Thoracic aorta (tissue), 2 donors: ENCODE results near the gene CREB3L1. TPM values are rescaled to one million over a fixed set of nuclear protein-coding genes. Genes with fewer than 3 reads are reported as not detected.

Experiments
- ATAC-seq: fragments of 150-250 bp; one replicate; pipeline ENCODE4 v1.8.0; 2017; ENCODE audit warnings: low read depth; ENCODE audit not compliant: insufficient number of reproducible peaks, low FRiP score
- DNase-seq: peaks from one replicate; pipeline ENCODE4 v3.0.0-alpha.2; 2020; ENCODE audit warnings: low spot score
- H3K27ac ChIP-seq, 2 donors: fragments of 200-600 bp; sonication (generic); 1 replicate in 1 of 2; 2 replicates in 1 of 2; pipeline ENCODE4 v1.5.1; 2016; ENCODE audit warnings: mild to moderate bottlenecking in 2 of 2, moderate library complexity in 2 of 2
- H3K27me3 ChIP-seq: fragments of 200-600 bp; sonication (generic); replicated peaks from 2 replicates; pipeline ENCODE4 v1.6.0; 2016; ENCODE audit warnings: mild to moderate bottlenecking; ENCODE audit not compliant: insufficient read depth
- H3K36me3 ChIP-seq: fragments of 200-600 bp; sonication (generic); one replicate; pipeline ENCODE4 v1.5.1; 2016
- H3K4me1 ChIP-seq, 2 donors: fragments of 200-600 bp; sonication (generic); 1 replicate in 1 of 2; 2 replicates in 1 of 2; pipeline versions ENCODE4 v1.5.1 to v1.6.0; 2016; ENCODE audit warnings: low read depth in 2 of 2, mild to moderate bottlenecking in 1 of 2; ENCODE audit not compliant: control insufficient read depth in 1 of 2
- H3K4me3 ChIP-seq: fragments of 200-600 bp; sonication (generic); 2 replicates; pipeline ENCODE4 v1.5.1; 2016; ENCODE audit warnings: mild to moderate bottlenecking
- H3K9me3 ChIP-seq: fragments of 200-600 bp; sonication (generic); 2 replicates; pipeline ENCODE4 v1.5.1; 2016
- CTCF ChIP-seq: fragments of 200-600 bp; sonication (generic); IDR thresholded peaks from one replicate; pipeline ENCODE4 v1.5.1; 2019; ENCODE audit warnings: antibody characterized with exemption
- total RNA-seq, 2 donors: library from RNA; depleted of rRNA; stranded (reverse); fragments of >200 nt; gene quantifications; one replicate each; pipeline versions ENCODE4 v1.1.0 to v1.2.3, GENCODE V29; 2016

The CREB3L1 gene
- total RNA-seq, 2 donors from 2014 or later = 3.0 to 7.6 TPM

- DNase-seq = no peak
- no peak for ATAC-seq
- no peaks in the 10 kb centered on the region for H3K36me3 ChIP-seq
- H3K27ac ChIP-seq = no peak overlapping the region
- no peak overlapping the region for H3K4me3 ChIP-seq
- TF ChIP-seq CTCF = no peak
- peaks cover 0 to 18% of the 10 kb centered on the region in 2 donors for H3K4me1 ChIP-seq
- H3K9me3 ChIP-seq = no peaks in the 10 kb centered on the region
- no peaks in the 10 kb centered on the region for H3K27me3 ChIP-seq
Observed at GRCh38 chr11:46342239-46342638, 64.8 kb downstream of the CREB3L1 start.

- no peak overlapping the region for H3K27ac ChIP-seq
Observed at GRCh38 chr11:46343520-46343919, 66.1 kb downstream of the CREB3L1 start.

GRCh38 chr11:46345131-46345597 is 67.7 kb downstream of the CREB3L1 start:
- no peaks in the 10 kb centered on the region for H3K9me3 ChIP-seq
- H3K4me1 ChIP-seq = peaks cover 13 to 21% of the 10 kb centered on the region in 2 donors
- peak overlapping the region; percentile 62 for H3K4me3 ChIP-seq
- no peak for TF ChIP-seq CTCF
- H3K36me3 ChIP-seq = no peaks in the 10 kb centered on the region
- no peaks in the 10 kb centered on the region for H3K27me3 ChIP-seq
- H3K27ac ChIP-seq = peak overlapping the region in 1 of 2 donors; percentile 44
- DNase-seq = no peak
- no peak for ATAC-seq

More at GRCh38 chr11:46343520-46343919, 66.1 kb downstream of the CREB3L1 start:
- Histone ChIP-seq H3K27me3 (no peaks in the 10 kb centered on the region), H3K36me3 (no peaks in the 10 kb centered on the region), H3K4me3 (no peak overlapping the region), H3K9me3 (no peaks in the 10 kb centered on the region), H3K4me1 (peaks cover 5 to 22% of the 10 kb centered on the region in 2 donors)
- ATAC-seq (no peak), DNase-seq (no peak)
- TF ChIP-seq CTCF = no peak

GRCh38 chr11:46345881-46346484 is 68.5 kb downstream of the CREB3L1 start:
- Histone ChIP-seq H3K27ac (peak overlapping the region in 1 of 2 donors; percentile 44), H3K4me3 (peak overlapping the region; percentile 62), H3K27me3 (no peaks in the 10 kb centered on the region), H3K36me3 (no peaks in the 10 kb centered on the region), H3K4me1 (peaks cover 13 to 21% of the 10 kb centered on the region in 2 donors), H3K9me3 (no peaks in the 10 kb centered on the region)
- DNase-seq = no peak
- no peak for TF ChIP-seq CTCF
- no peak for ATAC-seq

- Histone ChIP-seq H3K36me3 (no peaks in the 10 kb centered on the region), H3K4me3 (peak within 1 kb of the TSS; percentile 93), H3K4me1 (peaks cover 13 to 21% of the 10 kb centered on the region in 2 donors), H3K27me3 (no peaks in the 10 kb centered on the region), H3K9me3 (no peaks in the 10 kb centered on the region), H3K27ac (no peak within 1 kb of the TSS)
- DNase-seq (no peak), ATAC-seq (peak; percentile 91)
- peak; percentile 68 for TF ChIP-seq CTCF
Observed at GRCh38 chr11:46346886-46347636, 69.6 kb downstream of the CREB3L1 start, which contains the start of gene DGKZ. Gene DGKZ, plus strand, starts transcription at chr11:46347463. Its CDS starts 197 bp downstream, at chr11:46347660.
